Stomach (tissue), 4 donors: ENCODE measurements around the gene GIMD1.

Experiments used
- CTCF ChIP-seq, 7 experiments: fragments of 450-650 bp in 4 of 7; fragments of 200-600 bp in 3 of 7; sonication (generic) in 3 of 7; IDR thresholded peaks; one replicate each; pipeline ENCODE4 v1.5.1; 2016 to 2019; ENCODE audit warnings: antibody characterized with exemption in 7 of 7, control low read depth in 2 of 7, mild to moderate bottlenecking in 1 of 7
- EP300 ChIP-seq: sonication (generic); formaldehyde crosslinking; IDR thresholded peaks from one replicate; pipeline ENCODE4 v1.6.1; 2017; ENCODE audit warnings: antibody characterized with exemption
- POLR2A ChIP-seq, 4 donors: fragments of 450-650 bp; IDR thresholded peaks; one replicate each; pipeline ENCODE4 v1.6.1; 2016; ENCODE audit warnings: antibody characterized with exemption in 4 of 4, control low read depth in 2 of 4, mild to moderate bottlenecking in 1 of 4, moderate library complexity in 1 of 4

- TF ChIP-seq CTCF (IDR thresholded peaks at IDR 0.05) (no peak), EP300 (no peak), POLR2A (IDR thresholded peaks at IDR 0.05) (no peak)
Measured at GRCh38 chr4:106320235-106320634, 48.3 kb downstream of the GIMD1 start.
